ENCODE results near the gene CFAP53.

CFAP53 gene

GRCh38 chr18:50193796-50194630 lies 72.3 kb downstream of the CFAP53 start:
- ATAC-seq = no peak

DNA sequence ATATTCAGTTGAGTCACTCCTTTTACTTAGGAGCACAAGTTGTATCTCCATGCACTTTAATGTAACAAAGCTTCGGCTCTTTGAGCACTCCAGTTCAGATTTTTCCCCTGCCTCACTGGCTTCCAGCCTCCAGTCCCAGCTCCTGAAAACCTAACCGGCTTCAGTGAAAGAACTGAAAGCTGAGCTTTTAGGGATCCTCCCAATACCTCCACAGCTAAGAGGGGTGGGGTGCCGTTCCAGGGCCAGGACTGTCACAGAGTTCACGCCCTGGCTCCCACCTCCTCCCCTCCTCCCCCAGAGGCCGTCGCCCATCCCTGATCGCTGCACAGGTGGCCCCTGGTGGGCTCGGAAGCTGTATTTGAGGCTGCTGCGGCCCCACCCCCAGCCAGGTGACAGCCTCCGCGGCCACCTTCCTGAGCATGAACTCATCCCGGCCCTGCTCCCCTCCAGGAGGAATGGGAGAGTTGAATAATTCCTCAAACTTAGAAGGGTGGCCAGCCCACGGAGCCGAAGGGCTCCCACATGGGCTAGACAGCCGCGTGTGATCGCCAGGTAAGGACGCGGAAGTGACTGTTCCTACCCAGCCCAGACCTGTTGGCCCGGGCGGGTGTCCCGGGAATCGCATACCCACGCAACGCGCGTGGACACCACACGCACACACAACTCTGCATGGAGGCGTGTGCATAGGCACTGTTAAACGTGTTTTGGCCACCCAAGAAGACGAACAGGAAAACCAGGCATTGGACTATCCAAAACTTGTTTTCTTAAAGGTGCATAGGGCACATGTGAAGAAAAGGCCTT lies 73.1 kb downstream of the CFAP53 start:
- ATAC-seq = no peak

DNA sequence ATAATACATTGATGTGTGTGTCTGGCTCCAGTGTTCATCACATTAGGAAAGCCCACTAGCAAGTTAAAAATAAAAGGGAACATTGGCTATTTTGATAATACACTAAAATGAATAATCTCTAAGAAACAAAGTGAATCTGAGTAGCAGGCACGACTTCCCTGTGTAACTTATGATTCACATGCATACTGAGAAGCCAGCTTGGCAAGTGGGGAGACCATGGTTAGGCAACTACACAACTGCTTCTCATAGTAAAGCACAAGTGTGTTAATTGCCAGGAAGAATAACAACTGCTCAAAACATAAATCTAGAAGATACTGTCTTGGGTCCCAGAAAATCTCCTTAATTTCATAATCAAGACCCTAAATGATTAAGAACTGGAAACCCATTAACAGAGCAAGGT lies 75.4 kb downstream of the CFAP53 start:
- ATAC-seq = no peak

GRCh38 chr18:50190236-50190635 lies 76.1 kb downstream of the CFAP53 start:
- peak; percentile 38 to 40 for ATAC-seq

GRCh38 chr18:50189160-50189559 lies 77.1 kb downstream of the CFAP53 start:
- ATAC-seq = no peak

- no peak for ATAC-seq
These were observed 77.6 kb downstream of the CFAP53 start for GRCh38 chr18:50188652-50189051.

DNA sequence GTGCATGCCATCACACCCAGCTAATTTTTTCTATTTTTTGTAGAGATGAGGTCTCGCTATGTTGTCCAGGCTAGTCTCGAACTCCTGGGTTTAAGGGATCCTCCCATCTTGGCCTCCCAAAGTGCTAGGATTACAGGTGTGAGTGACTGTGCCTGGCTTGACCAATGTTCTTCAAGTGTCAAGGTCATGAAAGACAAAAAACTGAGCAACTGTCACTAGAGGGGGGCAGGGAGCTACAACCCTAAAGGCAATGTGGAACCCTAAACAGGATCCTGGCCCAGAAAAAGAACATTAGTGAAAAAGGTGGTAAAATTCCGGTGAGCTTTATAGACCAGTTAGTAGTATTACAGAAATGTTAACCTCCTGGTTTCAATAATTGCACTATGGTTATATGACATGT lies 78.6 kb downstream of the CFAP53 start:
- no peak for ATAC-seq

GRCh38 chr18:50186385-50186784 lies 79.9 kb downstream of the CFAP53 start:
- ATAC-seq = no peak

- ATAC-seq = no peak
These were observed 82.7 kb downstream of the CFAP53 start for GRCh38 chr18:50183556-50183955.

DNA sequence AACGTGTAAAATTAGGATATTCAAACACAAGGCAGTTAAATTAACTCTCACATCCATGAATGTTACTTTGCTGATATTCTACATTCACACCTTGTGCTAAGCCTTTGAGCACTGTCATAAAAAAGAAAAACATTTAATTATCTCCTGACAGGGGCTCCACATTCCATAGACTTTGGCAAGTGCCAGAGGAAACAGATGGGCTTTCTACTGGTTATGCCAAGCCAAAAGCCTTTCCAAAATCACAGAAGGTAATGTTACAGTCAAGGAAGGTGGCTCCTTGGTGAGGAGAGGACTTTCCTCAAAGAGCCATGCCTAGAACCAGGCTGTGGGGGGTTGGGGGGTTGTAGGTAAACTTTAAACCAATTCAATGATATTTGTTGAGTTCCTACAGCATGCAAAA lies 83.8 kb downstream of the CFAP53 start:
- ATAC-seq = no peak

DNA sequence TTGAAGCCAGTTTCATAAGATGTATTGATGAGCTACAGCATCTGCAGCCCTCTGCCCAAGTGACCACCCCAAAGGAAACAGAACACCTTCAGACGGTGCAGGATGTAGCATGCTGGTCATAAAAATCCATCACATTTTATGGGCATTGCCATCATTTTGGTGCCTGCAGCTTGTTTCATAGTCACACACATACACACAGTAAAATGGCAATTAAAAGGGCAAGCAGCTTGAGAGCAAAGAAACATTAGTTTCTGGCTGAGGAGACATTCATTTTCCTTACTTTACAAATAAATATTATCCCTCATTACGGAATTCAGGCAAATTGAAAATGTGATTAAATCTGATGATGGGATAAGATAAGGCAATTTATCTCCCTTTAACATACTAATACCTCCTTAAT lies 84.7 kb downstream of the CFAP53 start:
- ATAC-seq = no peak

DNA sequence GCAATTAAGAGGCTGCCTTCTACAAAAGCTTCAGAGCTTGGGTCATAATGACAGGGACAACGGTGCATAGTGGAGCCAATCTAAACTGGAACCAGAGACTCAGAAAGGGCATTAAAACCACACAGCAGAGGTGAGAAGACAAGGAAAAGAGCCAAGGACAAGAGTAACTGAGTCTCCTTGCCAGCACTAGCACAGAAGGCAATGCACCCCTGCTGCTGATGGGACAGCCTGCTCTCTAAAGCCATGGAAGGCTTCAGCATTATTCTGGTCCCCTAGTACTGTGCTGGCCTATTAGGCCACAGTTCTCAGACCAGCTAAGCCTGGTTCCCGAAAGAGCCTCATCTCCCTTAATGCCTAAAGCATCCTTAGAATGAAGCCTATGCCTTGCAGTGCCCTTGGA lies 86.8 kb downstream of the CFAP53 start:
- no peak for ATAC-seq

DNA sequence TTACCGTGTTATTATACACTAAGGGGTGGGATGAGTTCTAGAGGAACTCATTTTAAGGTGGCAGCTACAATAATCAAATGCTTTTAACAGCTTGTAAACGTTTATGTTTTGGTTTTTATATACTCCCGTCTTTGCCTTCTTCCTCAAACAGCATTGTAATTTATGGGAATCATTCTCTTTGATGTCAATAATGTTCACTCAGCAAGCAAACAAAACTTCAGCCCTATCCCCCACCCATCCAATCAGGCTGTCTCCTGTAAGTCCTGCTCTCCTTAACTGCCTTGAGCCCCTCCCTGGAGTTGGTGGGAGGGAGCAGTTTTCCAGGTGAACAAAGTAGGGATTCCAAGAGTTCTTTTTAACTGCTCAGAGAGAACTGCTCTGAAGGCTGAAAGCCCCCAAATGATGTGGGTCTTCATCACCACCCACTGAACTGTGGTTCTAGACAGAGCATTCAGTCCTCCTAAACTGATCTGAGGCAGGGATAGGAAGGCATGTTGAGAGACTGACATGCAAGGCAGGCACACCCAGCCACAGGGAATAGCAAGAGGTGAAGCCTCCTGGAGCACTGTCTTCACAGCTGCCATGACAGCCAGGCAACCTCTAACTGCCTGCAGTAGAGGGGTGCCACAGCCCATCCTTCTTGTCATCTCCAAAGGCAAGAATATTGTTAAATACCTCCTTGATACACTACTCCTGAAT lies 88.9 kb downstream of the CFAP53 start:
- no peak for ATAC-seq

All from activated CD4-positive, CD25-positive, alpha-beta regulatory T cell treated with anti-CD3 and anti-CD28 coated beads, Interleukin-2, amount 50 U/mL, for 24 hours (primary cell).